ENCODE measurements around the gene HNRNPLL.

GRCh38 chr2:38643021-38643671 is 40.4 kb upstream of the HNRNPLL start:
- TF ChIP-seq ZNF274 (IDR thresholded peaks at IDR 0.05; ENCODE audit: borderline replicate concordance, extremely low read depth, low read length) (no peak), NRF1 (IDR thresholded peaks at IDR 0.05; ENCODE audit: low read depth, low read length) (no peak), CEBPB (IDR thresholded peaks at IDR 0.05; ENCODE audit: low read depth, low read length) (no peak), ASH2L (IDR thresholded peaks at IDR 0.05; ENCODE audit: low read length) (no peak)

All from H1 (cell line).